Activated T-cell treated with anti-CD3 and anti-CD28 coated beads, Interleukin-2, amount 50 U/mL, for 1 hour (primary cell): ENCODE measurements around the gene IDH3G.

Source experiments
- DNase-seq: peaks from one replicate; pipeline ENCODE4 v3.0.0-alpha.2; 2020

The IDH3G gene

GRCh38 chrX:153784325-153784967 is 9.7 kb downstream of the IDH3G start:
- DNase-seq = no peak

- DNase-seq = no peak
Measured at GRCh38 chrX:153783378-153784013, 10.7 kb downstream of the IDH3G start.

GRCh38 chrX:153782871-153783270 is 11.3 kb downstream of the IDH3G start:
- DNase-seq = no peak

GRCh38 chrX:153782313-153782712 is 11.9 kb downstream of the IDH3G start:
- no peak for DNase-seq

- no peak for DNase-seq
Measured at GRCh38 chrX:153781428-153782047, 12.6 kb downstream of the IDH3G start.

GRCh38 chrX:153780678-153781427 is 13.3 kb downstream of the IDH3G start, which contains the start of gene SRPK3:
Gene SRPK3 (plus strand): TSS chrX:153781041. CDS start chrX:153781087, 46 bp downstream.
- DNase-seq = no peak

GRCh38 chrX:153779891-153780677 is 14.1 kb downstream of the IDH3G start:
- no peak for DNase-seq

GRCh38 chrX:153778684-153779101 is 15.5 kb downstream of the IDH3G start:
- DNase-seq = no peak

- DNase-seq = no peak
Measured at GRCh38 chrX:153778181-153778580, 16.0 kb downstream of the IDH3G start.

GRCh38 chrX:153777261-153778090 is 16.7 kb downstream of the IDH3G start:
- DNase-seq = no peak

GRCh38 chrX:153776611-153777045 is 17.5 kb downstream of the IDH3G start:
- DNase-seq = no peak

GRCh38 chrX:153776120-153776599 is 18.0 kb downstream of the IDH3G start:
- DNase-seq = no peak

- no peak for DNase-seq
Measured at GRCh38 chrX:153775293-153776119, 18.7 kb downstream of the IDH3G start.

- DNase-seq = no peak
Measured at GRCh38 chrX:153774576-153775292, 19.4 kb downstream of the IDH3G start.

GRCh38 chrX:153773741-153774575 is 20.2 kb downstream of the IDH3G start:
- no peak for DNase-seq

GRCh38 chrX:153773218-153773611 is 21.0 kb downstream of the IDH3G start:
- no peak for DNase-seq

GRCh38 chrX:153772316-153773217 is 21.6 kb downstream of the IDH3G start:
- DNase-seq = no peak
